T-cell (primary cell): ENCODE data around the gene MACC1. TPM values are rescaled to one million over a fixed set of nuclear protein-coding genes. Genes with fewer than 3 reads are reported as not detected.
"Not testable (repeated sequence)": the region's sequence is repeated elsewhere in the genome, so short reads cannot be mapped to it uniquely, and the experiment has no call there.

Source experiments
- ATAC-seq, 4 experiments: fragments of 200-7000 bp in 3 of 4; fragments of 150-1000 bp in 1 of 4; cut with Tn5 transposase; replicated peaks in 1 of 4; 1 replicate in 3 of 4; 2 replicates in 1 of 4; pipeline ENCODE4 v1.10.0; 2021; ENCODE audit warnings: moderate library complexity in 3 of 4, mild to moderate bottlenecking in 2 of 4, moderate number of reproducible peaks in 1 of 4
- CTCF ChIA-PET, 2 donors: fragments of 300-600 bp; sonication (Branson Sonifier 250); formaldehyde crosslinking; loops; one replicate each; lab custom pipeline; 2022; ENCODE audit warnings: antibody characterized with exemption in 2 of 2; lab: Charles Lee
- POLR2A ChIA-PET, 2 donors: fragments of 300-600 bp; sonication (Branson Sonifier 250); formaldehyde crosslinking; loops; one replicate each; lab custom pipeline; 2022; ENCODE audit warnings: antibody characterized with exemption in 2 of 2; lab: Charles Lee
- DNase-seq, 35 experiments: peaks; one replicate each; pipeline versions ENCODE4 v3.0.0 to v3.0.0-alpha.2; 2013 to 2023
- H3K27ac ChIP-seq: one replicate; pipeline ENCODE4 v1.5.1; 2013; ENCODE audit warnings: low read length
- H3K27me3 ChIP-seq, 2 experiments: replicated peaks in 1 of 2; 1 replicate in 1 of 2; 2 replicates in 1 of 2; pipeline versions ENCODE4 v1.6.1 to v1.7.0; 2013; ENCODE audit warnings: low read length in 1 of 2, mixed read lengths in 1 of 2; ENCODE audit not compliant: control insufficient read depth in 2 of 2, insufficient read depth in 2 of 2; ENCODE audit errors: extremely low read depth in 1 of 2
- H3K36me3 ChIP-seq, 2 donors: 1 replicate in 1 of 2; 2 replicates in 1 of 2; pipeline versions ENCODE4 v1.6.1 to v1.7.0; 2013; ENCODE audit warnings: low read length in 1 of 2; ENCODE audit not compliant: control insufficient read depth in 2 of 2, insufficient read depth in 1 of 2; ENCODE audit errors: extremely low read depth in 1 of 2
- H3K4me1 ChIP-seq, 2 experiments: 1 replicate in 1 of 2; 2 replicates in 1 of 2; pipeline versions ENCODE4 v1.6.1 to v1.7.0; 2013; ENCODE audit warnings: low read length in 2 of 2, mixed read lengths in 1 of 2; ENCODE audit not compliant: insufficient read depth in 2 of 2, control insufficient read depth in 1 of 2; ENCODE audit errors: extremely low read depth in 1 of 2
- H3K4me3 ChIP-seq, 2 donors: 1 replicate in 1 of 2; 2 replicates in 1 of 2; pipeline versions ENCODE4 v1.5.1 to v1.7.0; 2013; ENCODE audit warnings: mild to moderate bottlenecking in 2 of 2, low read length in 1 of 2, moderate library complexity in 1 of 2; ENCODE audit not compliant: control insufficient read depth in 1 of 2; ENCODE audit errors: extremely low read depth in 1 of 2
- H3K9me3 ChIP-seq: 2 replicates; pipeline ENCODE4 v1.7.0; 2013
- H3K27ac Mint-ChIP-seq, 2 donors: one replicate each; pipeline ENCODE4 v1.8.0; 2020 to 2021; ENCODE audit warnings: mild to moderate bottlenecking in 2 of 2, mixed read lengths in 2 of 2
- H3K27me3 Mint-ChIP-seq, 2 donors: one replicate each; pipeline ENCODE4 v1.8.0; 2021 to 2022; ENCODE audit warnings: mixed read lengths in 2 of 2
- H3K36me3 Mint-ChIP-seq: one replicate; pipeline ENCODE4 v1.8.0; 2021; ENCODE audit warnings: mixed read lengths
- H3K4me1 Mint-ChIP-seq, 3 donors: one replicate each; pipeline ENCODE4 v1.8.0; 2020 to 2022; ENCODE audit warnings: mixed read lengths in 3 of 3, mild to moderate bottlenecking in 1 of 3
- H3K4me3 Mint-ChIP-seq, 3 donors: one replicate each; pipeline ENCODE4 v1.8.0; 2020 to 2022; ENCODE audit warnings: mild to moderate bottlenecking in 3 of 3, mixed read lengths in 3 of 3, moderate library complexity in 3 of 3
- H3K9me3 Mint-ChIP-seq, 3 donors: one replicate each; pipeline ENCODE4 v1.8.0; 2020 to 2022; ENCODE audit warnings: mixed read lengths in 3 of 3
- whole genome bisulfite sequencing: methylation state at CpG from one replicate; pipeline ENCODE4 v1.1.5; 2013; ENCODE audit warnings: missing lambda C conversion rate; ENCODE audit not compliant: insufficient coverage; 5-methylcytosine and 5-hydroxymethylcytosine counted together
- total RNA-seq, 35 experiments: library from RNA in 6 of 35; stranded (reverse) in 6 of 35; fragments of 120-200 nt in 1 of 35; gene quantifications; one replicate each; pipeline versions ENCODE4 v1.2.1 to v1.2.4 and lab custom pipeline; 2013 to 2026

MACC1 gene
- total RNA-seq, 5 donors from 2014 or later (not counting 1 experiment from before 2014, with no cell fraction given): 0.19 to 0.50 (median 0.39) TPM

GRCh38 chr7:20132585-20132984 lies 84.6 kb downstream of the MACC1 start:
- DNase-seq (no peak), ATAC-seq (no peak)
- no peaks in the 10 kb centered on the region for H3K4me1 ChIP-seq
- H3K9me3 Mint-ChIP-seq: no peaks in the 10 kb centered on the region
- WGBS: no CpG with 5 or more reads among the region's 2 CpGs
- no peaks in the 10 kb centered on the region for H3K36me3 ChIP-seq
- no peaks in the 10 kb centered on the region for H3K9me3 ChIP-seq
- no peak overlapping the region for H3K4me3 Mint-ChIP-seq
- no peak overlapping the region for H3K27ac Mint-ChIP-seq
- no peaks in the 10 kb centered on the region for H3K27me3 ChIP-seq
- H3K4me1 Mint-ChIP-seq: no peaks in the 10 kb centered on the region
- no peak overlapping the region for H3K27ac ChIP-seq
- no peaks in the 10 kb centered on the region for H3K27me3 Mint-ChIP-seq
- CTCF ChIA-PET: no interaction called here
- H3K4me3 ChIP-seq: no peak overlapping the region
- POLR2A ChIA-PET: no interaction called here
- H3K36me3 Mint-ChIP-seq: no peaks in the 10 kb centered on the region

GRCh38 chr7:20131776-20132175 lies 85.4 kb downstream of the MACC1 start:
- ChIA-PET POLR2A (no interaction called here), CTCF (no interaction called here)
- peaks cover 0 to under 1% (median 0%) of the 10 kb centered on the region in 3 donors for H3K9me3 Mint-ChIP-seq
- DNase-seq (no peak), ATAC-seq (no peak)
- H3K4me3 Mint-ChIP-seq: no peak overlapping the region
- Histone ChIP-seq H3K4me3 (no peak overlapping the region), H3K4me1 (no peaks in the 10 kb centered on the region), H3K27me3 (no peaks in the 10 kb centered on the region), H3K27ac (no peak overlapping the region), H3K9me3 (no peaks in the 10 kb centered on the region), H3K36me3 (no peaks in the 10 kb centered on the region)
- H3K27me3 Mint-ChIP-seq: no peaks in the 10 kb centered on the region
- no peaks in the 10 kb centered on the region for H3K36me3 Mint-ChIP-seq
- no peaks in the 10 kb centered on the region for H3K4me1 Mint-ChIP-seq
- no CpG with 5 or more reads among the region's 4 CpGs for WGBS
- H3K27ac Mint-ChIP-seq: no peak overlapping the region

GRCh38 chr7:20129920-20130319 lies 87.3 kb downstream of the MACC1 start:
- POLR2A ChIA-PET: interaction anchor here (0.6 kb wide), 2 partner anchors 172 to 738 kb away, joined by 3 read pairs; no protein-coding TSS in a partner anchor
- no peaks in the 10 kb centered on the region for H3K4me1 ChIP-seq
- no peak overlapping the region for H3K27ac Mint-ChIP-seq
- H3K9me3 ChIP-seq: no peaks in the 10 kb centered on the region
- H3K27ac ChIP-seq: no peak overlapping the region
- H3K9me3 Mint-ChIP-seq: peaks cover 0 to 4% (median 0%) of the 10 kb centered on the region in 3 donors
- no peak overlapping the region for H3K4me3 ChIP-seq
- H3K4me3 Mint-ChIP-seq: no peak overlapping the region
- no peaks in the 10 kb centered on the region for H3K27me3 ChIP-seq
- H3K36me3 ChIP-seq: no peaks in the 10 kb centered on the region
- H3K4me1 Mint-ChIP-seq: no peaks in the 10 kb centered on the region
- no peaks in the 10 kb centered on the region for H3K27me3 Mint-ChIP-seq
- H3K36me3 Mint-ChIP-seq: no peaks in the 10 kb centered on the region
- DNase-seq: no peak
- CTCF ChIA-PET: no interaction called here
- no peak for ATAC-seq

DNA sequence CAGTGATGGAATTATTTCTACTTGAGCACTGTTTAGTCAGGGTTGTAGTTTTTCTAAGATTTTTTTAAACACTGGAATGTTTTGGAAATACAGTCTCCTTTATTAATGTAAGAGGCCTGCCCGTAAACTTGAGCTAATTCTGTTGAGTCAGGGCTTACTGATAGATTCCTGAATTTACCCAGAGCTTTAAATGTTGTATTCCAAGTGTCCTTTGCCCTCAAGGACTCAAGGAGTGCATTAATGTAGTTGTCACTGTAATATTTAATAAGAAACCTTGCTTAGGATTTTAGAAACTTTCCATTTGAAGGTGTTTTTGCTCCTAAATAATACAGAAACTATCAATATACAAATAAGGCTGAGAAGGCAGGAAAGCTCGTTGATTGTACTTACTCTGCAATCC lies 89.2 kb downstream of the MACC1 start:
- Histone ChIP-seq H3K4me3 (no peak overlapping the region), H3K27ac (no peak overlapping the region), H3K4me1 (no peaks in the 10 kb centered on the region), H3K9me3 (no peaks in the 10 kb centered on the region), H3K36me3 (no peaks in the 10 kb centered on the region), H3K27me3 (no peaks in the 10 kb centered on the region)
- ChIA-PET POLR2A (no interaction called here), CTCF (no interaction called here)
- Mint-ChIP-seq H3K27ac (no peak overlapping the region), H3K4me3 (no peak overlapping the region), H3K4me1 (no peaks in the 10 kb centered on the region), H3K36me3 (no peaks in the 10 kb centered on the region), H3K9me3 (peaks cover 0 to 4% (median 0%) of the 10 kb centered on the region in 3 donors), H3K27me3 (no peaks in the 10 kb centered on the region)
- no peak for DNase-seq
- WGBS: 63% methylated on average over 1 of the region's 2 CpGs
- ATAC-seq: no peak

DNA sequence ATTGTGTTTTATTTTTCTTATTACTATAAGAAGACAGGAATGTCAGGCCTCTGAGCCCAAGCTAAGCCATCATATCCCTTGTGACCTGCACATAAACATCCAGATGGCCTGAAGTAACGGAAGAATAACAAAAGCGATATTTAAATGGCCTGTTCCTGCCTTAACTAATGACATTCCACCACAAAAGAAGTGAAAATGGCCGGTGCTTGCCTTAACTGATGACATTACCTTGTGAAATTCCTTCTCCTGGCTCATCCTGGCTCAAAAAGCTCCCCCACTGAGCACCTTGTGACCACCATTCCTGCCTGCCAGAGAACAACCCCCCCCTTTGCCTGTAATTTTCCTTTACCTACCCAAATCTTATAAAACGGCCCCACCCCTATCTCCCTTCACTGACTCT lies 91.1 kb downstream of the MACC1 start:
- H3K27ac Mint-ChIP-seq, POLR2A ChIA-PET: not testable (repeated sequence)

DNA sequence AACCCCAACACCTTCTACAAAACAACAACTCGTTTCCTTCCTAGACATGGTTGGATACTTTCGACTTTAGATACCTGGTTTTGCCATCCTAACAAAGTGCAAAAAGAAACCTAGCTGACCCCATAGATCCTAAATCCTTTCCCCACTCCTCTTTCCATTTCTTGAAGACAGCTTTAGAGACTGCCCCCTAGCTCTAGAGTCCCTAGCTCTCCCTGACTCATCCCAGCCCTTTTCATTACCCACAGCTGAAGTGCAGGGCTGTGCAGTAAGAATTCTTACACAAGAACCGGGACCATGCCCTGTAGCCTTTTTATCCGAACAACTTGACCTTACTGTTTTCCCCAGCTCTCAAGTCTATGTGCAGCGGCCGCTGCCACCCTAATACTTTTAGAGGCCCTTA lies 93.1 kb downstream of the MACC1 start:
- DNase-seq, H3K27ac ChIP-seq, H3K4me3 ChIP-seq, CTCF ChIA-PET, H3K27me3 ChIP-seq, H3K9me3 ChIP-seq, H3K4me3 Mint-ChIP-seq, ATAC-seq, H3K4me1 Mint-ChIP-seq, H3K36me3 Mint-ChIP-seq, H3K9me3 Mint-ChIP-seq, H3K4me1 ChIP-seq, H3K27me3 Mint-ChIP-seq, H3K27ac Mint-ChIP-seq, POLR2A ChIA-PET, H3K36me3 ChIP-seq: not testable (repeated sequence)
- WGBS: 86% methylated on average over 6 of the region's 6 CpGs

More for the DNA sequence above, 91.1 kb downstream of the MACC1 start:
- H3K9me3 ChIP-seq, DNase-seq, H3K27me3 ChIP-seq, H3K36me3 ChIP-seq, H3K36me3 Mint-ChIP-seq, H3K27me3 Mint-ChIP-seq, H3K4me1 Mint-ChIP-seq, CTCF ChIA-PET, H3K27ac ChIP-seq, H3K4me1 ChIP-seq, ATAC-seq, H3K4me3 Mint-ChIP-seq, H3K9me3 Mint-ChIP-seq, H3K4me3 ChIP-seq: not testable (repeated sequence)
- WGBS: 72% methylated on average over 3 of the region's 4 CpGs

GRCh38 chr7:20122653-20123316 lies 94.4 kb downstream of the MACC1 start:
- H3K36me3 Mint-ChIP-seq, H3K27me3 ChIP-seq, H3K9me3 Mint-ChIP-seq, ATAC-seq, H3K4me3 ChIP-seq, DNase-seq, H3K27ac Mint-ChIP-seq, H3K9me3 ChIP-seq, H3K4me3 Mint-ChIP-seq, H3K4me1 Mint-ChIP-seq, POLR2A ChIA-PET, H3K4me1 ChIP-seq, H3K36me3 ChIP-seq, H3K27ac ChIP-seq, H3K27me3 Mint-ChIP-seq, CTCF ChIA-PET: not testable (repeated sequence)
- 79% methylated on average over 10 of the region's 16 CpGs for WGBS
